GM12878 (cell line): ENCODE results near the gene COMMD6. TPM values are rescaled to one million over a fixed set of nuclear protein-coding genes. Genes with fewer than 3 reads are reported as not detected.
A peak's percentile ranks its signal among the peaks of the same experiment; 100 is the strongest.

ENCODE experiments used
- ASH2L ChIP-seq: fragments of 300-600, 200-600 bp; sonication (generic); IDR thresholded peaks from 2 replicates; pipeline ENCODE4 v1.6.1; 2017; ENCODE audit warnings: low read depth, mild to moderate bottlenecking, borderline replicate concordance
- CREM ChIP-seq: IDR thresholded peaks from 2 replicates; pipeline ENCODE4 v1.6.1; 2014; ENCODE audit warnings: antibody characterized with exemption, low read depth
- DPF2 ChIP-seq: fragments of 450-650 bp; IDR thresholded peaks from 2 replicates; pipeline ENCODE4 v1.6.1; 2017; ENCODE audit warnings: mild to moderate bottlenecking
- FOXK2 ChIP-seq: fragments of 450-650 bp; IDR thresholded peaks from 2 replicates; pipeline ENCODE4 v1.6.1; 2017; ENCODE audit warnings: mild to moderate bottlenecking, moderate library complexity
- HDAC2 ChIP-seq: fragments of 200-600 bp; sonication (generic); IDR thresholded peaks from 2 replicates; pipeline ENCODE4 v1.6.1; 2017
- MEF2B ChIP-seq: fragments of 450-650 bp; IDR thresholded peaks from 2 replicates; pipeline ENCODE4 v1.6.1; 2018; ENCODE audit warnings: mild to moderate bottlenecking, moderate library complexity; ENCODE audit not compliant: partially characterized antibody, poor library complexity, severe bottlenecking
- NRF1 ChIP-seq: conservative IDR thresholded peaks from 2 replicates; pipeline ENCODE4 v1.6.1; 2011; ENCODE audit warnings: mild to moderate bottlenecking, low read depth, low read length, improper control_type of control experiment
- PAX5 ChIP-seq: IDR thresholded peaks from 2 replicates; pipeline ENCODE4 v1.6.1; 2011; ENCODE audit warnings: low read depth, low read length, borderline replicate concordance
- POLR2A ChIP-seq: IDR thresholded peaks from 2 replicates; pipeline ENCODE4 v1.6.1; 2011; ENCODE audit warnings: low read depth, mild to moderate bottlenecking, low read length
- SMARCA5 ChIP-seq: fragments of 450-650 bp; IDR thresholded peaks from 2 replicates; pipeline ENCODE4 v1.6.1; 2017; ENCODE audit warnings: mild to moderate bottlenecking
- SP1 ChIP-seq: IDR thresholded peaks from one replicate; pipeline ENCODE4 v1.6.1; 2011; ENCODE audit warnings: low read depth, low read length
- SREBF2 ChIP-seq: IDR thresholded peaks from 2 replicates; pipeline ENCODE4 v1.6.1; 2012; ENCODE audit warnings: mild to moderate bottlenecking, low read length
- ZNF217 ChIP-seq: fragments of 450-650 bp; IDR thresholded peaks from 2 replicates; pipeline ENCODE4 v1.6.1; 2017; ENCODE audit warnings: antibody characterized with exemption, mild to moderate bottlenecking
- polyA plus RNA-seq, 11 experiments: library from polyadenylated mRNA; depleted of rRNA in 4 of 11; unstranded in 6 of 11; stranded (reverse) in 5 of 11; fragments of >200 nt; fragmentation: Nextera tagmentation in 4 of 11; fragmentation: Illumina TruSeq in 1 of 11; extraction: Ambion mirVana in 4 of 11; extraction: Trizol in 1 of 11; gene quantifications; 1 replicate in 1 of 11; 2 replicates in 10 of 11; pipeline versions ENCODE4 v1.2.1 to v1.2.3, GENCODE V29; 2011 to 2016; ENCODE audit warnings: inconsistent platforms in 2 of 11, missing spikeins in 2 of 11, low read depth in 1 of 11
- total RNA-seq, 4 experiments: library from RNA; depleted of rRNA in 3 of 4; stranded (reverse); fragments of >200 nt in 3 of 4; fragmentation: Illumina TruSeq in 1 of 4; extraction: Trizol in 1 of 4; gene quantifications; 2 replicates each; pipeline versions ENCODE4 v1.2.1 to v1.2.3, GENCODE V29; 2013 to 2021
- TF ChIP-seq, protein P1 (sequence below): fragments of 450-650 bp; IDR thresholded peaks from 2 replicates; pipeline ENCODE4 v1.6.1; 2018; ENCODE audit warnings: mild to moderate bottlenecking, low read depth, moderate library complexity; ENCODE audit not compliant: partially characterized antibody
- TF ChIP-seq, protein P2 (sequence below): IDR thresholded peaks from 2 replicates; pipeline ENCODE4 v1.6.1; 2012; ENCODE audit warnings: mild to moderate bottlenecking, low read depth, low read length
- TF ChIP-seq, protein P3 (sequence below): IDR thresholded peaks from 2 replicates; pipeline ENCODE4 v1.6.1; 2011; ENCODE audit warnings: borderline replicate concordance, low read depth, mild to moderate bottlenecking, moderate library complexity, low read length; ENCODE audit not compliant: insufficient read depth, poor library complexity, severe bottlenecking
- TF ChIP-seq, protein P4 (sequence below): fragments of 450-650 bp; formaldehyde crosslinking; IDR thresholded peaks from 2 replicates; pipeline ENCODE4 v1.5.0; 2022; ENCODE audit warnings: mild to moderate bottlenecking, missing genetic modification characterization
- TF ChIP-seq, protein P5 (sequence below): fragments of 150-350 bp; IDR thresholded peaks from 2 replicates; pipeline ENCODE4 v1.6.1; 2014; ENCODE audit warnings: mild to moderate bottlenecking, low read depth, low read length

COMMD6 gene
- total and polyA plus RNA-seq, 10 of the 15 experiments (the other 5 are each of a cell fraction or from before 2014, with no cell fraction given) = 127 to 509 (median 247) TPM

DNA sequence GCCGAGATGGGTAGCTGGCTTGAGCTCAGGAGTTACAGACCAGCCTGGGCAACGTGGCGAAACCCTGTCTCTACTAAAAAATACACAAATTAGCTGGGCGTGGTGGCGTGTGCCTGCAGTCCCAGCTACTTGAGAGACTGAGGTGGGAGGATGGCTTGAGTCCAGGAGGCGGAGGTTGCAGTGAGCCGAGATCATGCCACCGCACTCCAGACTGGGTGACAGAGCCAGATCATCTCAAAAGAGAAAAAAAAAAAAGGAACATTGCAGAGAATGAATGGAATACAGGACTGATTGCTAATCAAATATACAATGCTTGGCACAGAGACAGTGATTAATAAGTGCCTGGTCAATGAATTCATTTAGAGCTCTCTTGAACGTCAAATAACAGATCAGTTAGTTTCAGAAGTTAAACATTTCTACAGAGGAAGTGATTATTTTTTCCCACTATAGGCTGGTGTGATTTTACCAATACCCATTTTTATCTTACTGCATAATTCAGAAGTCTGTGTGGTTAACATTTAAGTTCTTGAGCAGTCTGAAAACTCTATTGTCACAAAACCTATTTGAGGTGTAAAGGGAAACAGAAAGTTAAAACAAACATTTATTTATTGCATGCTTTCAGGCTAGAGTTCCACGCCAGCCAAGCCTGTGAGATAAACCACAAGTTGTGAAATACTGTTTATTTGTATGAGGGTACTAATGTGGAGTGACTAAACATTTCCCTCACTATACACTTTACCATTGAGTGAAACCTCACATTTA, 48.0 kb downstream of the COMMD6 start (continued):
- TF ChIP-seq, protein P1, sequence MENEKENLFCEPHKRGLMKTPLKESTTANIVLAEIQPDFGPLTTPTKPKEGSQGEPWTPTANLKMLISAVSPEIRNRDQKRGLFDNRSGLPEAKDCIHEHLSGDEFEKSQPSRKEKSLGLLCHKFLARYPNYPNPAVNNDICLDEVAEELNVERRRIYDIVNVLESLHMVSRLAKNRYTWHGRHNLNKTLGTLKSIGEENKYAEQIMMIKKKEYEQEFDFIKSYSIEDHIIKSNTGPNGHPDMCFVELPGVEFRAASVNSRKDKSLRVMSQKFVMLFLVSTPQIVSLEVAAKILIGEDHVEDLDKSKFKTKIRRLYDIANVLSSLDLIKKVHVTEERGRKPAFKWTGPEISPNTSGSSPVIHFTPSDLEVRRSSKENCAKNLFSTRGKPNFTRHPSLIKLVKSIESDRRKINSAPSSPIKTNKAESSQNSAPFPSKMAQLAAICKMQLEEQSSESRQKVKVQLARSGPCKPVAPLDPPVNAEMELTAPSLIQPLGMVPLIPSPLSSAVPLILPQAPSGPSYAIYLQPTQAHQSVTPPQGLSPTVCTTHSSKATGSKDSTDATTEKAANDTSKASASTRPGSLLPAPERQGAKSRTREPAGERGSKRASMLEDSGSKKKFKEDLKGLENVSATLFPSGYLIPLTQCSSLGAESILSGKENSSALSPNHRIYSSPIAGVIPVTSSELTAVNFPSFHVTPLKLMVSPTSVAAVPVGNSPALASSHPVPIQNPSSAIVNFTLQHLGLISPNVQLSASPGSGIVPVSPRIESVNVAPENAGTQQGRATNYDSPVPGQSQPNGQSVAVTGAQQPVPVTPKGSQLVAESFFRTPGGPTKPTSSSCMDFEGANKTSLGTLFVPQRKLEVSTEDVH = no peak
- TF ChIP-seq DPF2 (0 out of 2 replicates have a peak, but pooled peaks have one; percentile 52), SREBF2 (no peak), FOXK2 (no peak), NRF1 (no peak), MEF2B (peak; percentile 67), SP1 (no peak), ASH2L (no peak), CREM (no peak), POLR2A (no peak), SMARCA5 (no peak; the same call in 1 of the 2 replicates), HDAC2 (no peak), PAX5 (no peak), ZNF217 (no peak; the same call in 1 of the 2 replicates)
- TF ChIP-seq, protein P2, sequence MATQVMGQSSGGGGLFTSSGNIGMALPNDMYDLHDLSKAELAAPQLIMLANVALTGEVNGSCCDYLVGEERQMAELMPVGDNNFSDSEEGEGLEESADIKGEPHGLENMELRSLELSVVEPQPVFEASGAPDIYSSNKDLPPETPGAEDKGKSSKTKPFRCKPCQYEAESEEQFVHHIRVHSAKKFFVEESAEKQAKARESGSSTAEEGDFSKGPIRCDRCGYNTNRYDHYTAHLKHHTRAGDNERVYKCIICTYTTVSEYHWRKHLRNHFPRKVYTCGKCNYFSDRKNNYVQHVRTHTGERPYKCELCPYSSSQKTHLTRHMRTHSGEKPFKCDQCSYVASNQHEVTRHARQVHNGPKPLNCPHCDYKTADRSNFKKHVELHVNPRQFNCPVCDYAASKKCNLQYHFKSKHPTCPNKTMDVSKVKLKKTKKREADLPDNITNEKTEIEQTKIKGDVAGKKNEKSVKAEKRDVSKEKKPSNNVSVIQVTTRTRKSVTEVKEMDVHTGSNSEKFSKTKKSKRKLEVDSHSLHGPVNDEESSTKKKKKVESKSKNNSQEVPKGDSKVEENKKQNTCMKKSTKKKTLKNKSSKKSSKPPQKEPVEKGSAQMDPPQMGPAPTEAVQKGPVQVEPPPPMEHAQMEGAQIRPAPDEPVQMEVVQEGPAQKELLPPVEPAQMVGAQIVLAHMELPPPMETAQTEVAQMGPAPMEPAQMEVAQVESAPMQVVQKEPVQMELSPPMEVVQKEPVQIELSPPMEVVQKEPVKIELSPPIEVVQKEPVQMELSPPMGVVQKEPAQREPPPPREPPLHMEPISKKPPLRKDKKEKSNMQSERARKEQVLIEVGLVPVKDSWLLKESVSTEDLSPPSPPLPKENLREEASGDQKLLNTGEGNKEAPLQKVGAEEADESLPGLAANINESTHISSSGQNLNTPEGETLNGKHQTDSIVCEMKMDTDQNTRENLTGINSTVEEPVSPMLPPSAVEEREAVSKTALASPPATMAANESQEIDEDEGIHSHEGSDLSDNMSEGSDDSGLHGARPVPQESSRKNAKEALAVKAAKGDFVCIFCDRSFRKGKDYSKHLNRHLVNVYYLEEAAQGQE = no peak
- TF ChIP-seq, protein P3, sequence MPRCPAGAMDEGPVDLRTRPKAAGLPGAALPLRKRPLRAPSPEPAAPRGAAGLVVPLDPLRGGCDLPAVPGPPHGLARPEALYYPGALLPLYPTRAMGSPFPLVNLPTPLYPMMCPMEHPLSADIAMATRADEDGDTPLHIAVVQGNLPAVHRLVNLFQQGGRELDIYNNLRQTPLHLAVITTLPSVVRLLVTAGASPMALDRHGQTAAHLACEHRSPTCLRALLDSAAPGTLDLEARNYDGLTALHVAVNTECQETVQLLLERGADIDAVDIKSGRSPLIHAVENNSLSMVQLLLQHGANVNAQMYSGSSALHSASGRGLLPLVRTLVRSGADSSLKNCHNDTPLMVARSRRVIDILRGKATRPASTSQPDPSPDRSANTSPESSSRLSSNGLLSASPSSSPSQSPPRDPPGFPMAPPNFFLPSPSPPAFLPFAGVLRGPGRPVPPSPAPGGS = no peak
- TF ChIP-seq, protein P4, sequence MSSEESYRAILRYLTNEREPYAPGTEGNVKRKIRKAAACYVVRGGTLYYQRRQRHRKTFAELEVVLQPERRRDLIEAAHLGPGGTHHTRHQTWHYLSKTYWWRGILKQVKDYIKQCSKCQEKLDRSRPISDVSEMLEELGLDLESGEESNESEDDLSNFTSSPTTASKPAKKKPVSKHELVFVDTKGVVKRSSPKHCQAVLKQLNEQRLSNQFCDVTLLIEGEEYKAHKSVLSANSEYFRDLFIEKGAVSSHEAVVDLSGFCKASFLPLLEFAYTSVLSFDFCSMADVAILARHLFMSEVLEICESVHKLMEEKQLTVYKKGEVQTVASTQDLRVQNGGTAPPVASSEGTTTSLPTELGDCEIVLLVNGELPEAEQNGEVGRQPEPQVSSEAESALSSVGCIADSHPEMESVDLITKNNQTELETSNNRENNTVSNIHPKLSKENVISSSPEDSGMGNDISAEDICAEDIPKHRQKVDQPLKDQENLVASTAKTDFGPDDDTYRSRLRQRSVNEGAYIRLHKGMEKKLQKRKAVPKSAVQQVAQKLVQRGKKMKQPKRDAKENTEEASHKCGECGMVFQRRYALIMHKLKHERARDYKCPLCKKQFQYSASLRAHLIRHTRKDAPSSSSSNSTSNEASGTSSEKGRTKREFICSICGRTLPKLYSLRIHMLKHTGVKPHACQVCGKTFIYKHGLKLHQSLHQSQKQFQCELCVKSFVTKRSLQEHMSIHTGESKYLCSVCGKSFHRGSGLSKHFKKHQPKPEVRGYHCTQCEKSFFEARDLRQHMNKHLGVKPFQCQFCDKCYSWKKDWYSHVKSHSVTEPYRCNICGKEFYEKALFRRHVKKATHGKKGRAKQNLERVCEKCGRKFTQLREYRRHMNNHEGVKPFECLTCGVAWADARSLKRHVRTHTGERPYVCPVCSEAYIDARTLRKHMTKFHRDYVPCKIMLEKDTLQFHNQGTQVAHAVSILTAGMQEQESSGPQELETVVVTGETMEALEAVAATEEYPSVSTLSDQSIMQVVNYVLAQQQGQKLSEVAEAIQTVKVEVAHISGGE (CRISPR knock-in tag) = no peak
- TF ChIP-seq, protein P5, sequence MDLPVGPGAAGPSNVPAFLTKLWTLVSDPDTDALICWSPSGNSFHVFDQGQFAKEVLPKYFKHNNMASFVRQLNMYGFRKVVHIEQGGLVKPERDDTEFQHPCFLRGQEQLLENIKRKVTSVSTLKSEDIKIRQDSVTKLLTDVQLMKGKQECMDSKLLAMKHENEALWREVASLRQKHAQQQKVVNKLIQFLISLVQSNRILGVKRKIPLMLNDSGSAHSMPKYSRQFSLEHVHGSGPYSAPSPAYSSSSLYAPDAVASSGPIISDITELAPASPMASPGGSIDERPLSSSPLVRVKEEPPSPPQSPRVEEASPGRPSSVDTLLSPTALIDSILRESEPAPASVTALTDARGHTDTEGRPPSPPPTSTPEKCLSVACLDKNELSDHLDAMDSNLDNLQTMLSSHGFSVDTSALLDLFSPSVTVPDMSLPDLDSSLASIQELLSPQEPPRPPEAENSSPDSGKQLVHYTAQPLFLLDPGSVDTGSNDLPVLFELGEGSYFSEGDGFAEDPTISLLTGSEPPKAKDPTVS = no peak
